ENCODE results near the gene ARVCF.

- TF ChIP-seq CTCF (IDR thresholded peaks at IDR 0.05) (no peak), POLR2A (IDR thresholded peaks at IDR 0.05) (no peak), EP300 (IDR thresholded peaks at IDR 0.05) (no peak)
Measured at GRCh38 chr22:20060700-20061480, 44.3 kb upstream of the ARVCF start.
